ENCODE data around the gene DGKG.

DGKG gene

GRCh38 chr3:186307594-186308221 lies 54.3 kb downstream of the DGKG start:
- H3K9me3 ChIP-seq (ENCODE audit: low read depth, low read length), result no peaks in the 10 kb centered on the region
- no peak overlapping the region for H3K4me3 ChIP-seq
- no peaks in the 10 kb centered on the region for H3K36me3 ChIP-seq (ENCODE audit: insufficient read depth, low read length)
- no peak overlapping the region for H3K9ac ChIP-seq (ENCODE audit: insufficient read length)
- peak; percentile 68 for DNase-seq (ENCODE audit: low read depth, low spot score)
- TF ChIP-seq POLR2AphosphoS5 (IDR thresholded peaks at IDR 0.05; ENCODE audit: borderline replicate concordance, low read depth, low read length) (no peak), EZH2 (IDR thresholded peaks at IDR 0.05) (no peak), FOXP2 (optimal IDR thresholded peaks at IDR 0.05; ENCODE audit: control extremely low read depth, extremely low read length, insufficient read depth) (no peak)
- no peak overlapping the region for H3K27ac ChIP-seq

GRCh38 chr3:186305286-186305685 lies 56.7 kb downstream of the DGKG start:
- Histone ChIP-seq H3K27ac (no peak overlapping the region), H3K36me3 (ENCODE audit: insufficient read depth, low read length) (no peaks in the 10 kb centered on the region), H3K9ac (ENCODE audit: insufficient read length) (no peak overlapping the region), H3K9me3 (ENCODE audit: low read depth, low read length) (no peaks in the 10 kb centered on the region), H3K4me3 (no peak overlapping the region)
- no peak for DNase-seq (ENCODE audit: low read depth, low spot score)
- TF ChIP-seq EZH2 (IDR thresholded peaks at IDR 0.05) (no peak), POLR2AphosphoS5 (IDR thresholded peaks at IDR 0.05; ENCODE audit: borderline replicate concordance, low read depth, low read length) (no peak), FOXP2 (optimal IDR thresholded peaks at IDR 0.05; ENCODE audit: control extremely low read depth, extremely low read length, insufficient read depth) (no peak)

- no peak overlapping the region for H3K27ac ChIP-seq
- DNase-seq (ENCODE audit: low read depth, low spot score), result no peak
- no peak for TF ChIP-seq EZH2 (IDR thresholded peaks at IDR 0.05)
- TF ChIP-seq FOXP2 (optimal IDR thresholded peaks at IDR 0.05; ENCODE audit: control extremely low read depth, extremely low read length, insufficient read depth), result no peak
- no peak for TF ChIP-seq POLR2AphosphoS5 (IDR thresholded peaks at IDR 0.05; ENCODE audit: borderline replicate concordance, low read depth, low read length)
- no peak overlapping the region for H3K9ac ChIP-seq (ENCODE audit: insufficient read length)
- no peak overlapping the region for H3K4me3 ChIP-seq
- no peaks in the 10 kb centered on the region for H3K9me3 ChIP-seq (ENCODE audit: low read depth, low read length)
- H3K36me3 ChIP-seq (ENCODE audit: insufficient read depth, low read length), result no peaks in the 10 kb centered on the region
Measured at GRCh38 chr3:186303965-186304364, 58.1 kb downstream of the DGKG start.

- Histone ChIP-seq H3K36me3 (ENCODE audit: insufficient read depth, low read length) (no peaks in the 10 kb centered on the region), H3K4me3 (no peak overlapping the region), H3K9me3 (ENCODE audit: low read depth, low read length) (no peaks in the 10 kb centered on the region), H3K9ac (ENCODE audit: insufficient read length) (no peak overlapping the region), H3K27ac (no peak overlapping the region)
- TF ChIP-seq EZH2 (IDR thresholded peaks at IDR 0.05) (no peak), FOXP2 (optimal IDR thresholded peaks at IDR 0.05; ENCODE audit: control extremely low read depth, extremely low read length, insufficient read depth) (no peak)
- DNase-seq (ENCODE audit: low read depth, low spot score), result no peak
Measured at GRCh38 chr3:186299327-186299726, 62.7 kb downstream of the DGKG start.

GRCh38 chr3:186298876-186299275 lies 63.2 kb downstream of the DGKG start:
- DNase-seq (ENCODE audit: low read depth, low spot score), result no peak
- TF ChIP-seq FOXP2 (optimal IDR thresholded peaks at IDR 0.05; ENCODE audit: control extremely low read depth, extremely low read length, insufficient read depth), result no peak
- no peak for TF ChIP-seq EZH2 (IDR thresholded peaks at IDR 0.05)
- TF ChIP-seq POLR2AphosphoS5 (IDR thresholded peaks at IDR 0.05; ENCODE audit: borderline replicate concordance, low read depth, low read length), result no peak
- no peak overlapping the region for H3K27ac ChIP-seq
- H3K4me3 ChIP-seq, result no peak overlapping the region
- H3K9ac ChIP-seq (ENCODE audit: insufficient read length), result no peak overlapping the region
- no peaks in the 10 kb centered on the region for H3K36me3 ChIP-seq (ENCODE audit: insufficient read depth, low read length)
- H3K9me3 ChIP-seq (ENCODE audit: low read depth, low read length), result no peaks in the 10 kb centered on the region

GRCh38 chr3:186290796-186291195 lies 71.2 kb downstream of the DGKG start:
- Histone ChIP-seq H3K4me3 (no peak overlapping the region), H3K36me3 (ENCODE audit: insufficient read depth, low read length) (no peaks in the 10 kb centered on the region), H3K9me3 (ENCODE audit: low read depth, low read length) (no peaks in the 10 kb centered on the region), H3K27ac (no peak overlapping the region), H3K9ac (ENCODE audit: insufficient read length) (no peak overlapping the region)
- no peak for DNase-seq (ENCODE audit: low read depth, low spot score)
- no peak for TF ChIP-seq FOXP2 (optimal IDR thresholded peaks at IDR 0.05; ENCODE audit: control extremely low read depth, extremely low read length, insufficient read depth)
- TF ChIP-seq POLR2AphosphoS5 (IDR thresholded peaks at IDR 0.05; ENCODE audit: borderline replicate concordance, low read depth, low read length), result no peak
- no peak for TF ChIP-seq EZH2 (IDR thresholded peaks at IDR 0.05)

- TF ChIP-seq EZH2 (IDR thresholded peaks at IDR 0.05) (no peak), FOXP2 (optimal IDR thresholded peaks at IDR 0.05; ENCODE audit: control extremely low read depth, extremely low read length, insufficient read depth) (no peak), POLR2AphosphoS5 (IDR thresholded peaks at IDR 0.05; ENCODE audit: borderline replicate concordance, low read depth, low read length) (no peak)
- Histone ChIP-seq H3K9me3 (ENCODE audit: low read depth, low read length) (no peaks in the 10 kb centered on the region), H3K27ac (no peak overlapping the region), H3K4me3 (no peak overlapping the region), H3K9ac (ENCODE audit: insufficient read length) (no peak overlapping the region), H3K36me3 (ENCODE audit: insufficient read depth, low read length) (no peaks in the 10 kb centered on the region)
- no peak for DNase-seq (ENCODE audit: low read depth, low spot score)
Measured at GRCh38 chr3:186287711-186288110, 74.3 kb downstream of the DGKG start.

- H3K27ac ChIP-seq, result no peak overlapping the region
- H3K36me3 ChIP-seq (ENCODE audit: insufficient read depth, low read length), result no peaks in the 10 kb centered on the region
- DNase-seq (ENCODE audit: low read depth, low spot score), result no peak
- H3K9me3 ChIP-seq (ENCODE audit: low read depth, low read length), result no peaks in the 10 kb centered on the region
- TF ChIP-seq EZH2 (IDR thresholded peaks at IDR 0.05) (no peak), FOXP2 (optimal IDR thresholded peaks at IDR 0.05; ENCODE audit: control extremely low read depth, extremely low read length, insufficient read depth) (no peak), POLR2AphosphoS5 (IDR thresholded peaks at IDR 0.05; ENCODE audit: borderline replicate concordance, low read depth, low read length) (no peak)
- H3K9ac ChIP-seq (ENCODE audit: insufficient read length), result no peak overlapping the region
- H3K4me3 ChIP-seq, result no peak overlapping the region
Measured at GRCh38 chr3:186286114-186286513, 75.9 kb downstream of the DGKG start.

GRCh38 chr3:186284661-186285060 lies 77.4 kb downstream of the DGKG start:
- Histone ChIP-seq H3K9me3 (ENCODE audit: low read depth, low read length) (no peaks in the 10 kb centered on the region), H3K9ac (ENCODE audit: insufficient read length) (no peak overlapping the region), H3K4me3 (no peak overlapping the region), H3K36me3 (ENCODE audit: insufficient read depth, low read length) (no peaks in the 10 kb centered on the region), H3K27ac (no peak overlapping the region)
- no peak for TF ChIP-seq EZH2 (IDR thresholded peaks at IDR 0.05)
- TF ChIP-seq POLR2AphosphoS5 (IDR thresholded peaks at IDR 0.05; ENCODE audit: borderline replicate concordance, low read depth, low read length), result no peak
- no peak for TF ChIP-seq FOXP2 (optimal IDR thresholded peaks at IDR 0.05; ENCODE audit: control extremely low read depth, extremely low read length, insufficient read depth)
- no peak for DNase-seq (ENCODE audit: low read depth, low spot score)

All from SK-N-MC (cell line).